Astrocyte (in vitro differentiated cells and primary cell): ENCODE data around the gene STRN3. TPM values are rescaled to one million over a fixed set of nuclear protein-coding genes. Genes with fewer than 3 reads are reported as not detected.
A peak's percentile ranks its signal among the peaks of the same experiment; 100 is the strongest.

Experiments
- DNase-seq: peaks from one replicate; pipeline ENCODE4 v3.0.0-alpha.2; 2010; ENCODE audit warnings: low read depth
- FAIRE-seq: peaks from 2 replicates; lab custom pipeline; 2011; peaks lifted over from hg19 to GRCh38; lab: Jason Lieb, UNC
- H2AFZ ChIP-seq: 2 replicates; pipeline ENCODE4 v1.6.0; 2012; ENCODE audit warnings: low read depth, low read length, inconsistent platforms
- H3K27ac ChIP-seq: 2 replicates; pipeline ENCODE4 v1.5.1; 2011; ENCODE audit warnings: low read depth, low read length, inconsistent platforms
- H3K27me3 ChIP-seq: 2 replicates; pipeline ENCODE4 v1.6.0; 2011; ENCODE audit warnings: low read length, inconsistent platforms; ENCODE audit not compliant: insufficient read depth
- H3K36me3 ChIP-seq: 2 replicates; pipeline ENCODE4 v1.5.1; 2011; ENCODE audit warnings: low read length, inconsistent platforms; ENCODE audit not compliant: insufficient read depth
- H3K4me1 ChIP-seq: 2 replicates; pipeline ENCODE4 v1.5.1; 2011; ENCODE audit warnings: low read length, inconsistent platforms; ENCODE audit not compliant: insufficient read depth
- H3K4me2 ChIP-seq: 2 replicates; pipeline ENCODE4 v1.6.0; 2012; ENCODE audit warnings: low read length, inconsistent platforms
- H3K4me3 ChIP-seq: 2 replicates; pipeline ENCODE4 v1.5.1; 2011; ENCODE audit warnings: low read depth, mild to moderate bottlenecking, low read length, inconsistent platforms; ENCODE audit not compliant: insufficient read depth
- H3K79me2 ChIP-seq: 2 replicates; pipeline ENCODE4 v1.6.0; 2012; ENCODE audit warnings: mild to moderate bottlenecking, low read length, inconsistent platforms; ENCODE audit not compliant: insufficient read depth
- H3K9ac ChIP-seq: 2 replicates; pipeline ENCODE4 v1.6.0; 2012; ENCODE audit warnings: mild to moderate bottlenecking, low read length, inconsistent platforms
- H3K9me3 ChIP-seq: 2 replicates; pipeline ENCODE4 v1.5.1; 2012; ENCODE audit warnings: low read depth, mild to moderate bottlenecking, low read length, inconsistent platforms; ENCODE audit not compliant: insufficient read depth
- H4K20me1 ChIP-seq: 2 replicates; pipeline ENCODE4 v1.6.0; 2012; ENCODE audit warnings: low read length, inconsistent platforms; ENCODE audit not compliant: insufficient read depth
- H3K27ac Mint-ChIP-seq: one replicate; pipeline ENCODE4 v1.8.0; 2021; ENCODE audit warnings: mild to moderate bottlenecking, mixed read lengths; ENCODE audit not compliant: unreplicated experiment
- H3K27me3 Mint-ChIP-seq: one replicate; pipeline ENCODE4 v1.8.0; 2021; ENCODE audit warnings: low read depth, mixed read lengths; ENCODE audit not compliant: unreplicated experiment
- H3K36me3 Mint-ChIP-seq: one replicate; pipeline ENCODE4 v1.8.0; 2021; ENCODE audit warnings: low read depth, mixed read lengths; ENCODE audit not compliant: unreplicated experiment
- H3K4me1 Mint-ChIP-seq: one replicate; pipeline ENCODE4 v1.8.0; 2021; ENCODE audit warnings: low read depth, mixed read lengths; ENCODE audit not compliant: unreplicated experiment
- H3K4me3 Mint-ChIP-seq: one replicate; pipeline ENCODE4 v1.8.0; 2021; ENCODE audit warnings: mild to moderate bottlenecking, moderate library complexity, mixed read lengths; ENCODE audit not compliant: unreplicated experiment
- H3K9me3 Mint-ChIP-seq: one replicate; pipeline ENCODE4 v1.8.0; 2021; ENCODE audit warnings: mild to moderate bottlenecking, mixed read lengths; ENCODE audit not compliant: unreplicated experiment
- EZH2 ChIP-seq: IDR thresholded peaks from 2 replicates; pipeline ENCODE4 v1.6.1; 2012; ENCODE audit warnings: mild to moderate bottlenecking, low read length, inconsistent platforms; ENCODE audit not compliant: insufficient read depth
- total RNA-seq: library from RNA; stranded (reverse); gene quantifications from 2 replicates; pipeline ENCODE4 v1.2.1, GENCODE V29; 2021
- TF ChIP-seq, protein P1 (sequence below): IDR thresholded peaks from 2 replicates; pipeline ENCODE4 v1.5.1; 2011; ENCODE audit warnings: low read depth, mild to moderate bottlenecking, inconsistent platforms, low read length, moderate library complexity; ENCODE audit not compliant: insufficient read depth

The STRN3 gene
- total RNA-seq, 1 donor from 2014 or later: 48.4 TPM

DNA sequence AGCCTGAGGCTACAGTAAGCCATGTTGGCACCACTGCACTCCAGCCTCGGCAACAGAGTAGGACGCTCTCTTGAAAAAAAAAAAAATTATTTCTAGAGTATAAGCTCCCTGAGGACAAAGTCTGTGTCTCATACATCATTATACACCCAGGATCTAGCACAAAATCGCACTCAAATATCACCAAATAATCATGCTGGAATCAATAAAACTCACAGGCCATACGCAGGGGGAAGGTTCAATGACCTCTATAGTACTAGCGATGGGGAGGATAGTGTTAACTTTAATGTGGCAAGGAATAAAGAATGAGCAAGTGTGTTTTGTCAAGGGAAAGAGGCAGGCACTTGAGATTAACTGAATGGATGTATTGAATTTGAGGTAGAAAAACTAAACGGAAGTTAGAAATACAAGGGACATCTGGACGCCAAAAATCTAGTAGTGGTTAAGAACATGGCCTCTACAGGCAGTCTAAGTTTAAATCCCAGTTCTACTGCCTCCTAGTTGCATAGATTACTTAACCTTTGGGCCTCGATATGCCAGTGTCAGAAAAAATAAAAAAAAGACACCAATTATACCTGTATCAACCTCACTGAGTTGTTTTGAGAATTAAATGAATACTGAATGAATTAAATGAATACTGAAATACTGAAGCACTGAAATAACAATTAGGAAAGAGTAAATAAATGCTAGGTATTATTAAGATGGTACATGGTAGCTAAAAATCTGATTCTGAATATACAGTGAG is 5.2 kb downstream of the STRN3 start:
- Mint-ChIP-seq H3K27ac (no peak overlapping the region), H3K4me3 (peak overlapping the region; percentile 42), H3K9me3 (peaks cover 3% of the 10 kb centered on the region), H3K36me3 (peaks cover 16% of the 10 kb centered on the region), H3K4me1 (peaks cover 10% of the 10 kb centered on the region), H3K27me3 (no peaks in the 10 kb centered on the region)
- Histone ChIP-seq H3K36me3 (peaks cover 15% of the 10 kb centered on the region), H3K9ac (no peak overlapping the region), H3K4me1 (peaks cover 10% of the 10 kb centered on the region), H3K4me3 (no peak overlapping the region), H3K9me3 (no peaks in the 10 kb centered on the region), H2AFZ (no peak overlapping the region), H4K20me1 (peaks cover 78% of the 10 kb centered on the region), H3K79me2 (peaks cover 99% of the 10 kb centered on the region), H3K27me3 (no peaks in the 10 kb centered on the region), H3K27ac (no peak overlapping the region), H3K4me2 (no peak overlapping the region)
- DNase-seq (no peak), FAIRE-seq (no peak)
- TF ChIP-seq EZH2: no peak
- TF ChIP-seq, protein P1, sequence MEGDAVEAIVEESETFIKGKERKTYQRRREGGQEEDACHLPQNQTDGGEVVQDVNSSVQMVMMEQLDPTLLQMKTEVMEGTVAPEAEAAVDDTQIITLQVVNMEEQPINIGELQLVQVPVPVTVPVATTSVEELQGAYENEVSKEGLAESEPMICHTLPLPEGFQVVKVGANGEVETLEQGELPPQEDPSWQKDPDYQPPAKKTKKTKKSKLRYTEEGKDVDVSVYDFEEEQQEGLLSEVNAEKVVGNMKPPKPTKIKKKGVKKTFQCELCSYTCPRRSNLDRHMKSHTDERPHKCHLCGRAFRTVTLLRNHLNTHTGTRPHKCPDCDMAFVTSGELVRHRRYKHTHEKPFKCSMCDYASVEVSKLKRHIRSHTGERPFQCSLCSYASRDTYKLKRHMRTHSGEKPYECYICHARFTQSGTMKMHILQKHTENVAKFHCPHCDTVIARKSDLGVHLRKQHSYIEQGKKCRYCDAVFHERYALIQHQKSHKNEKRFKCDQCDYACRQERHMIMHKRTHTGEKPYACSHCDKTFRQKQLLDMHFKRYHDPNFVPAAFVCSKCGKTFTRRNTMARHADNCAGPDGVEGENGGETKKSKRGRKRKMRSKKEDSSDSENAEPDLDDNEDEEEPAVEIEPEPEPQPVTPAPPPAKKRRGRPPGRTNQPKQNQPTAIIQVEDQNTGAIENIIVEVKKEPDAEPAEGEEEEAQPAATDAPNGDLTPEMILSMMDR: no peak

DNA sequence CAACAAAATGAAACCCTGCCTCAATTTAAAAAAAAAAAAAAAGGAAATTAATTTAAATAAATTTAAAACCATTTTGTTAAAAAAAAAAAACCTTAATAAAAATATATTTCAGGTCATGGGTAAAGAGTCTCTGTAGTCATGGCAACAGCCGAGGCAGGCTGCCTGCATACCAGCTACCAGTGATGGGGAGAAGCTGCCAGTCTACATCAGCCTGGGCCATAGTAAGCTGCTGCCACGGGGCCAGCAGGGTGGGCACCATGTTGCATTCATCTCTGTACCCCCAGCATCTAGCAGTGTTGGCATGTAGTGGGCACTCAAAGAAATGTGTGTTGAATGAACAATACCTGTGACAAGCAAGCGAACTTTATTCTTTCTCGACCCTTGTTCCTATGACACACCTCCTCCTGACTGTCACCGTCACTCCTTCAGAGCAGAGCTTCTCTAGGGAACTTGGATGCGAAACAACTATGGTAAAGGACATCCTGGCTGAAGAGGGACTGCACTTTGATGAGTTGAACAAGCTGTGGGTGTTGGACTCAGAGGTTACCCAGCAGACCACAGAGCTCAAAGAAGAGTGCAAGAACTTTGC is 8.0 kb downstream of the STRN3 start:
- FAIRE-seq: no peak

More for the DNA sequence above, 8.0 kb downstream of the STRN3 start:
- Histone ChIP-seq H3K9ac (no peak overlapping the region), H3K9me3 (no peaks in the 10 kb centered on the region), H3K79me2 (peaks cover 99% of the 10 kb centered on the region), H3K27ac (no peak overlapping the region), H3K4me1 (no peaks in the 10 kb centered on the region), H3K4me3 (no peak overlapping the region), H3K4me2 (no peak overlapping the region), H2AFZ (no peak overlapping the region), H3K27me3 (no peaks in the 10 kb centered on the region), H3K36me3 (peaks cover 15% of the 10 kb centered on the region), H4K20me1 (peaks cover 83% of the 10 kb centered on the region)
- Mint-ChIP-seq H3K9me3 (peaks cover 3% of the 10 kb centered on the region), H3K27me3 (no peaks in the 10 kb centered on the region), H3K4me1 (peaks cover 10% of the 10 kb centered on the region), H3K36me3 (peaks cover 14% of the 10 kb centered on the region), H3K4me3 (no peak overlapping the region), H3K27ac (no peak overlapping the region)
- DNase-seq: no peak
- TF ChIP-seq, protein P1: no peak
- no peak for TF ChIP-seq EZH2
